Mucosa of descending colon (tissue), 3 donors: ENCODE measurements around the gene SARM1. TPM values are rescaled to one million over a fixed set of nuclear protein-coding genes. Genes with fewer than 3 reads are reported as not detected.

Experiments used
- ATAC-seq: fragments of 200-7000 bp; cut with Tn5 transposase; one replicate; pipeline ENCODE4 v1.9.1; 2020; ENCODE audit warnings: mild to moderate bottlenecking, moderate library complexity
- DNase-seq, 3 donors: peaks; one replicate each; pipeline ENCODE4 v3.0.0-alpha.2; 2020
- H3K36me3 ChIP-seq: fragments of 200-600 bp; one replicate; pipeline ENCODE4 v1.8.0; 2021; ENCODE audit warnings: low read depth, mild to moderate bottlenecking
- H3K4me1 ChIP-seq: fragments of 200-600 bp; one replicate; pipeline ENCODE4 v1.8.0; 2021; ENCODE audit warnings: low read depth, mild to moderate bottlenecking
- H3K4me3 ChIP-seq: fragments of 200-600 bp; one replicate; pipeline ENCODE4 v1.8.0; 2021; ENCODE audit warnings: mild to moderate bottlenecking
- H3K9me3 ChIP-seq: fragments of 200-600 bp; one replicate; pipeline ENCODE4 v1.8.0; 2021; ENCODE audit warnings: mild to moderate bottlenecking
- intact Hi-C, 2 donors: fragments of 100-400 bp; cut with DNase I in 1 of 2; cut with micrococcal nuclease in 1 of 2; formaldehyde crosslinking; loops; one replicate each; pipeline versions ENCODE4 v1.11.0 to v1.11.1; 2022; cut with DNase I, micrococcal nuclease
- total RNA-seq, 3 donors: library from RNA; stranded (reverse); fragmentation: NEBNext Ultra II Directional in 2 of 3; extraction: Animal tissue kit (Norgen Biotek cat#: 25700) in 2 of 3; gene quantifications; one replicate each; pipeline versions ENCODE4 v1.2.1 to v1.2.4, GENCODE V29; 2021 to 2023
- TF ChIP-seq, protein P1 (sequence below): fragments of 200-600 bp; IDR thresholded peaks from one replicate; pipeline ENCODE4 v1.8.0; 2022; ENCODE audit warnings: antibody characterized with exemption, mild to moderate bottlenecking
- donor health status: DM: no; HTN: no; CAD: no; lungs with moderate emphysema.
- donor health status: DM: no; HTN: no; CAD: no.
- donor health status: DM: no; HTN: yes; CAD: no.

The SARM1 gene
- total RNA-seq, 3 donors from 2014 or later = 12.8 to 16.4 (median 15.0) TPM

DNA sequence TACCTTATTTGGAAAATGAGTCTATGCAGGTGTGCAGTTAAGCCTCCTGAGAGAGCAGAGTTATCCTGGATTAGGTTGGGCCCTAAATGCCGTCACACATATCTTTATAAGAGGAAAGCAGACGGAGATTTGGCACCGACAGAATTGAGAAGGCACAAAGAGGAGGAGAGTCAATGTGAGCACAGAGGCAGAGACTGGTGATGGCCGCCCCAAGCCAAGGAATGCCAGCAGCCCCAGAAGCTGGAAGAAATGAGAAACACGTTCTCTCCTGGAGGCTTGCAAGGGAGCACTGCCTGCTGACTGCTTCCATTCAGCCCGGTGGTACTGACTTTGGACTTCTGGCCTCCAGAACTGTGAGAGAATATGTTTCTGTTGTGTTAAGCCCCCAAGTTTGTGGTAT, 31.4 kb downstream of the SARM1 start:
- Histone ChIP-seq H3K9me3 (no peaks in the 10 kb centered on the region), H3K4me1 (peaks cover 9% of the 10 kb centered on the region), H3K4me3 (no peak overlapping the region), H3K36me3 (no peaks in the 10 kb centered on the region)
- no peak for ATAC-seq
- no peak for DNase-seq
- TF ChIP-seq, protein P1, sequence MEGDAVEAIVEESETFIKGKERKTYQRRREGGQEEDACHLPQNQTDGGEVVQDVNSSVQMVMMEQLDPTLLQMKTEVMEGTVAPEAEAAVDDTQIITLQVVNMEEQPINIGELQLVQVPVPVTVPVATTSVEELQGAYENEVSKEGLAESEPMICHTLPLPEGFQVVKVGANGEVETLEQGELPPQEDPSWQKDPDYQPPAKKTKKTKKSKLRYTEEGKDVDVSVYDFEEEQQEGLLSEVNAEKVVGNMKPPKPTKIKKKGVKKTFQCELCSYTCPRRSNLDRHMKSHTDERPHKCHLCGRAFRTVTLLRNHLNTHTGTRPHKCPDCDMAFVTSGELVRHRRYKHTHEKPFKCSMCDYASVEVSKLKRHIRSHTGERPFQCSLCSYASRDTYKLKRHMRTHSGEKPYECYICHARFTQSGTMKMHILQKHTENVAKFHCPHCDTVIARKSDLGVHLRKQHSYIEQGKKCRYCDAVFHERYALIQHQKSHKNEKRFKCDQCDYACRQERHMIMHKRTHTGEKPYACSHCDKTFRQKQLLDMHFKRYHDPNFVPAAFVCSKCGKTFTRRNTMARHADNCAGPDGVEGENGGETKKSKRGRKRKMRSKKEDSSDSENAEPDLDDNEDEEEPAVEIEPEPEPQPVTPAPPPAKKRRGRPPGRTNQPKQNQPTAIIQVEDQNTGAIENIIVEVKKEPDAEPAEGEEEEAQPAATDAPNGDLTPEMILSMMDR = no peak
- intact Hi-C loops = no loop called here

DNA sequence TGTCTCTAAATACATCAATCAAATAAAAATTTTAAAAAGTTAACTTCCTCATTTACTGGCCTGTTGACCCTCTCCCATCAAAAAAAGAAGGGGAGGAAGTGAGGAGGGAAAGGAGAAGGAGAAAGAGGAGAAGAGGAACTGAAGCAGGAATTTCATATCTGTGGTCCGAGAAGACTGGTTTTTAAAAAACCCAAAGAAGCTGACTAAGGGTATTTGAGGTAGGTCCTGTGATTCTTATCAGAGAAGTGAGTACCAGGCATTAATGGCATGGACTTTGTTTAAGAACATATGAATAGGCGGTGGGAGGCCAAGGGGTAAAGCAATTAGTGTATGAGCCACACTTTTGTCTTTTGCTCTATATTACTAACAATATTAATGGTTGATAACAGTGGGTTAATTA, 32.5 kb downstream of the SARM1 start:
- no peaks in the 10 kb centered on the region for H3K36me3 ChIP-seq
- peaks cover 9% of the 10 kb centered on the region for H3K4me1 ChIP-seq
- no peak for DNase-seq
- intact Hi-C loops = no loop called here
- H3K4me3 ChIP-seq = no peak overlapping the region
- no peaks in the 10 kb centered on the region for H3K9me3 ChIP-seq
- no peak for ATAC-seq
- TF ChIP-seq, protein P1 = no peak

DNA sequence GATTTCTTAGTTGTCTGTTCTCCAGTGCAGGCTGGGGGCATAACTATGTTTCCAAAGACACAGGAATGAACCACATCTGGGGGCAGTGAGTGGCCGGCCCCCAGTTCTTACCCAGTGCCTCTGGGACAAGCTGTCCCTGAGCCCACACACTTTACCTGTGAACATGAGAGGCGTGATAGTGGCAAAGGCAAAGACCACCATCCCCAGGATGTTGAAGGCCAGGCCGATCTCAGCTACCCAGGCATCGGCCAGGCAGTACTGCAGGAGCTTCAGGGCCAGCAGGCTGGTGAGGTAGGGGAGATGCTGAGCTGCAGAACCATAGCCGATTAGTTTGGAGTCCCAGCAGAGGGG, 32.9 kb downstream of the SARM1 start:
- no peak overlapping the region for H3K4me3 ChIP-seq
- H3K36me3 ChIP-seq = no peaks in the 10 kb centered on the region
- no peaks in the 10 kb centered on the region for H3K9me3 ChIP-seq
- ATAC-seq (no peak), DNase-seq (no peak)
- intact Hi-C loops = no loop called here
- TF ChIP-seq, protein P1 = no peak
- H3K4me1 ChIP-seq = peaks cover 9% of the 10 kb centered on the region

DNA sequence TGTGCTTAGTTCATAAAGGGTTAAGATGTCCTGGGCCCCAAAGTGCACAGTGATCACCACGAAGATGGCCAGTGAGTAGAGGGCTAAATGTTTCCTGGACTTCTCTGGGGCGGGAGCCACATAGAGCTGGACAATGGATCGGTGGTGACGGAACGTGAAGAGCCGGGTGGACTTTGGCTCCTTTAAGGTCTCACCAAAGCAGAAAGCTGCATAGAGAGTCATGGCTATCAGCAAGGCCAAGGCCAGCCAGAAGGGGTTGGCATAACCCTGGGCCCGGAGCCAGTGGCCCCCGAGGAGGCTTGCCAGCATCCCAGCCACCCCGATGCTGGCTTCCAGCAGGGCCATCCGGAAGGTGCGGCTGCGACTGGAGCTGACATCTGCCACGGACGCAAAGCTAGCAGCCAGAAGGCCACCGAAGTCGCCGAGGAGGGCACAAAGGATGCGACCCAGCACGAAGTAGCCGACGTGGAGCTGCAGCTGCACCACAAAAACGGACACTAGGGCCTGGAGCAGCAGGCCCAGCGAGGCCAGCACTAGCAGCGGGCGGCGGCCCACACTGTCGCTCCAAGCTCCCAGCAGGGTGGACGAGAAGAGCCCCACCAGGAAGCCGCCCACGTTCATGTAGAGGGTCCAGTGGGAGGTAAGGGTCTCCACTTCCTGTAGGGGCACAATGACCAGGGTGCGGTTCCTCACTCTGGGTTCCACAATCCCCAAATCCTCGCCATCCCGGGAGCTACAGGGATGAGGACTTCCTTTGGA, 33.5 kb downstream of the SARM1 start:
- peaks cover 9% of the 10 kb centered on the region for H3K4me1 ChIP-seq
- intact Hi-C loops = no loop called here
- H3K4me3 ChIP-seq = no peak overlapping the region
- TF ChIP-seq, protein P1 = no peak
- no peak for ATAC-seq
- H3K9me3 ChIP-seq = no peaks in the 10 kb centered on the region
- no peaks in the 10 kb centered on the region for H3K36me3 ChIP-seq
- no peak for DNase-seq

DNA sequence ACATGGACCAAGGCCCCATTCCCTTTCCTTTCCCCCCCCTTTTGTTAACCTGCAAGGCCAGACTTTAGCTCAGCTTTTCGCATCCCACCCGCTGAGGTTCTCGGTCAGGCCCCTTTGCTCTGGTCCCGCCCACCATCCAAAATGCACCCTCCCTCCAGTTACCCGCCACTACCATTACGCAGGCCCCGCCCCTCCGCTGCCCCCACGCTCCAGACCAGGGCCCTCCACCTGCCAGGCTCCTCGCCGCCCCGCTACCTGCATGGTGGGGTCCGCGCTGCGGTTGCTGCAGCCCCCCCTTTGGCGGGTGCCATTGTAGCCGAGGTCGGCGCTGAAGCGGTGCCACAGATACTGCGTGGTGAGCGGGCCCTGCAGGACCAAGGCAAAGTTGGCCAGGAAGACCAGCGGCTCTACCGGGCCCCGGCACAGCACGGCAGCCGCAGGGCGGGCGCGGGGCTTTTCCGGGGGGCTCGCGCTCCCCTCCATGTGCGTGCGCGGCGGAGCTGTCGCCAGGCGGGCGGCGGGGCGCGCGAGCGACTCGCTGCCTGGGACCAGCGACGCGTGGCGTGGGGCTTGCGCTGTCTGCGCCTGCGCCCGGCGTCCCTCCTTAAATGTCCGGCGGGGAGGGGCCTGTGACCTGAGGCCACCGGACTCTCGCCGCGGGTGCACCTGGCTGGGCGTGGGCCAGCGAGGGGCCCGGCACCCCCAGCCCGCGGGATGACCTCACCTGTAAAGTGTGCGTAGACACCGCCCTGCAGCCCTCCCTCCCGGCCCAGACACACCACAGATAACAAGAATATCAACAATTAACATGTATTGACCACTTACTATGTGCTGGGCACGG, 34.4 kb downstream of the SARM1 start, which contains the start of gene SLC46A1:
Gene SLC46A1 (minus strand): TSS at position 581 of the 841 bp plus-strand sequence. CDS start 98 bp downstream, at position 483.
- peak within 1 kb of the TSS; percentile 46 for H3K4me3 ChIP-seq
- no peaks in the 10 kb centered on the region for H3K36me3 ChIP-seq
- DNase-seq = peak; percentile 60 to 73 (median 70)
- H3K9me3 ChIP-seq = no peaks in the 10 kb centered on the region
- intact Hi-C loops = no loop called here
- TF ChIP-seq, protein P1 = no peak
- H3K4me1 ChIP-seq = peaks cover 9% of the 10 kb centered on the region
- ATAC-seq = peak; percentile 73
